A204.1 (cell line): ENCODE measurements around the gene HNRNPUL1.
"Not testable (repeated sequence)": the region's sequence is repeated elsewhere in the genome, so short reads cannot be mapped to it uniquely, and the experiment has no call there.

ENCODE experiments used
- FAIRE-seq: peaks from 2 replicates; lab custom pipeline; 2012; peaks lifted over from hg19 to GRCh38; lab: Jason Lieb, UNC

HNRNPUL1 gene

DNA sequence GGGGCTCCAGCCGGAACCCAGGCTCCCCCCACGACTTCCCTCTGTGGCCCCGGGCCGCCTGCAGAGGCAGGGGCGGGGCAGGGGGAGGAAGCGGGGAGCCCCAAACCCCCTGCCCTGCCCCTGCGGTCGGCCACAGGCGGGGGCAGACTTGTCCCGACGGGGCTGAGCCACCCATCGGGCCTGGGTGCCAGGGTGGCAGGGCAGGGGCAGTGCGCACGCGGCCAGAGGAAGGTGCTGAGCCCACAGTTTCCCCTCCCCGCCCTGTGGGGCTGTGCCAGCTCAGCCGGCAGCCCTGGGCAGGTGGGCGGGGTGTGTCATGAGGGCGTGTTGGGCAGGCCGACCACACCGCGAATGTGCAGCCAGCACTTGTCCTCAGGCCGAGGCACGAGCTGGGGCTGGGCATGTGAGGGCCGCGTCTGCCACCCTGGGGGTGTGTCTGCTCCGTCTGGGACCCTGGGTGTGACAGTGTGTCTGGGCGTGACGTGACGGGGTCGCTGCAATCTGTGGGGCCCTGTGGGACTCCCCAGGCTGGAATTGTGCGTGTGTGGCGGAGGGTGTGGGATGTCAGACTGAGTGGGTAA is 63.5 kb downstream of the HNRNPUL1 start:
- FAIRE-seq = no peak

- FAIRE-seq = no peak
Measured at GRCh38 chr19:41328157-41328841, 64.1 kb downstream of the HNRNPUL1 start.

- no peak for FAIRE-seq
Measured at GRCh38 chr19:41328842-41329225, 64.7 kb downstream of the HNRNPUL1 start.

- FAIRE-seq = no peak
Measured at GRCh38 chr19:41330481-41330880, 66.3 kb downstream of the HNRNPUL1 start.

DNA sequence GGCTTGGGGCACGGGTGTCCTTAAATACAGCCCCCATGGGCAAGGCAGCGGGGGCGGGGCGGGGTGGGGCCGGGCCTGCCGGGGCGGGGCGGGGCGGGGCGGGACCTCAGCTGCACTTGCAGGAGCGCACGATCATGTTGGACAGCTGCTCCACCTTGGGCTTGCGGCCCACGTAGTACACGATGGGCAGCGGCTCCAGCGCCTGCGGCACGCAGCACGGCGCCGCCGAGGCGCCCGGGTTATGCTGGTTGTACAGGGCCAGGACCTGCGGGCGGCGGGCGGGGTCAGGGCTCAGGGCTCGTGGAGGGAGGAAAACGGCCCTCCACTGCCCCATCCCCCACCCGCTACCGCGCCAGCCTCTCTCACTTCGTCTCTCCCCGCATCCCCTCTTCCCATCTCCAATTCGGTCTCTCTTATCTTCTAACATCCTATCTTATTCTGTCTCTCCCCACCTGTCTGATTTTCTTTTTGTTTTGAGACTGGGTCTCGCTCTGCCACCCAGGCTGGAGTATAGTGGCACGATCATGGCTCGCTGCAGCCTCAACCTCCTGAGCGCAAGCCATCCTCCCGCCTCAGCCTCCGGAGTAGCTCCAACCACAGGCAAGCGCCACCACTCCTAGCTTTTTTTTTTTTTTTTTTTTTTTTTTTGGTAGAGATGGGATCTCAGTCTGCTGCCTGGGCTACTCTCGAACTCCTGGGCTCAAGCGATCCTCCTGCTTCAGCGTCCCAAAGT is 66.9 kb downstream of the HNRNPUL1 start:
- no peak for FAIRE-seq

GRCh38 chr19:41332000-41332399 is 67.8 kb downstream of the HNRNPUL1 start:
- no peak for FAIRE-seq

- no peak for FAIRE-seq
Measured at GRCh38 chr19:41332468-41332867, 68.3 kb downstream of the HNRNPUL1 start.

DNA sequence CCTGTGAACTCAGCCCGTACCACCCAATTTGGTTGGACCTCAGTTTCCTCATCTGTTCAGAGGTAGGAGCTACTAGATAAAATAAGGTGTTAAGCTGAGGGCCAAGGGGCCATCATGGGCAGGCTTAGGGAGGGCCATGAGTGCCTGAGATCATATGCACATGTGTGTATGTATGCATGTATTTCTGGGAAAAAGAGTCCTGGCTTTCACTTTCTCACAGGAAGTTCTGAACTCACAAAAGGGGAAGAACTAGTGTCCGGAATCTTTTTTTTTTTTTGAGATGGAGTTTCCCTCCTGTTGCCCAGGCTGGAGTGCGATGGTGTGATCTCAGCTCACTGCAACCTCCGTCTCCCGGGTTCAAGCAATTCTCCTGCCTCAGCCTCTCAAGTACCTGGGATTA is 70.6 kb downstream of the HNRNPUL1 start:
- FAIRE-seq = no peak

- no peak for FAIRE-seq
Measured at GRCh38 chr19:41335467-41335866, 71.3 kb downstream of the HNRNPUL1 start.

DNA sequence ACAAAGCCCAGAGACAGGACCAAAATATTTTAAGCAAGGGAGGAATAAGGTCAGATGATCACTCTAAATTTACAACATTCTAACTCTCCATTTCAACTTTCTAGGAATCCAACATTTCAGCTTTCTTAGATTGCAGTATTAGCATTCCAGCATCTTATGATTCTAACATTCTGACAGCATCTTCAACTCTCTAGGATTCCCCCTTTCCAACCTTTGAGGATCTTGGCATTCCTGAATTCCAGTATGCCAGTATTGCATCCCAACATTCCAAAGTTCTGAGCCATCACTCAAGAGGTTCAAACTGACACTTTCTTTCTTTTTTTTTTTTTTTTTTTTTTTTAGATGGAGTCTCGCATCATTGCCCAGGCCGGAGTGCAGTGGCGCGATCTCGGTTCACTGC is 75.8 kb downstream of the HNRNPUL1 start:
- FAIRE-seq = no peak

- FAIRE-seq = no peak
Measured at GRCh38 chr19:41341669-41342490, 77.7 kb downstream of the HNRNPUL1 start.

GRCh38 chr19:41344162-41344561 is 80.0 kb downstream of the HNRNPUL1 start:
- no peak for FAIRE-seq

DNA sequence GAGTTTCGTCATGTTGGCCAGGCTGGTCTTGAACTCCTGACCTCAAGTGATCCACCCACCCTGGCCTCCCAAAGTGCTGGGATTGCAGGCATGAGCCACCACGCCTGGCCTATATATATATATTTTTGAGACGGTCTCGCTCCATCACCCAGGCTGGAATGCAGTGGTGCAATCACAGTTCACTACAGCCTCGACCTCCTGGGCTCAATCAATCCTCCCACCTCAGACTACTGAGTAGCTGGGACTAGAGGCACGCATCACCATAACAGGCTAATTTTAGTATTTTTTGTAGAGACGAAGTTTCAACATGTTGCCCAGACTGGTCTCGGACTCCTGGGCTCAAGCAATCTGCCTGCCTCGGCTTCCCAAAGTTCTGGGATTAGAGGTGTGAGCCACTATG is 82.7 kb downstream of the HNRNPUL1 start:
- not testable (repeated sequence) for FAIRE-seq

DNA sequence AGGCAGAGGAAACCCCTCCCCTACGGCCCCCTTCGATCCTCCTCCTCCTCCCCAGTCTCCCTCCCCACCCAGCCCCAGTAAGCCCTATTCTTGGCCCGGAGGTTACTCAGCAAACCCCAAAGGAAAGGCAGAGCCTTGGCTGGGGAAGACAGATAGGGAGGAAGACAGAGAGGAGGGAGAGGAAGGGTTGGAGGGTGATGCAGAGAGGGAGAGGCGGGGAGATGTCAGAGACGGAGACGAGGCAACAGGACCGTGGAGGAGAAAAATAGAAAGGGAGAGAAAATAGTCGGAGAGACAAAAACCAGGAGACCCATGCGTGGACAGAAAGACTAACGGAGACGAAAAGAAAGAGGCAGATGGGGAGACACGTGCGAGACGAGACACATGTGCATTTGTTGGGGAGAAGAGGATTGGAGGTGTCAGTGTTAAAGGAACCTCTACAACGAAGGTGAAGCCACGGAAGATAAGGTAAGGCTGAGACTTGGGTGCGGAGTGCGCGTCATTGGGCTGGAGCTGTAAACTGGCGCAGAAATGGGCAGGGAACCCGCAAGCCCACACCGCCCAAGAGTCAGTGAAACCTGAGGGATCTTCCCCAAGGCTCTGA is 86.7 kb downstream of the HNRNPUL1 start:
- FAIRE-seq = no peak

GRCh38 chr19:41351339-41352245 is 87.4 kb downstream of the HNRNPUL1 start:
- FAIRE-seq = no peak

GRCh38 chr19:41352279-41352608 is 88.1 kb downstream of the HNRNPUL1 start:
- FAIRE-seq = no peak

DNA sequence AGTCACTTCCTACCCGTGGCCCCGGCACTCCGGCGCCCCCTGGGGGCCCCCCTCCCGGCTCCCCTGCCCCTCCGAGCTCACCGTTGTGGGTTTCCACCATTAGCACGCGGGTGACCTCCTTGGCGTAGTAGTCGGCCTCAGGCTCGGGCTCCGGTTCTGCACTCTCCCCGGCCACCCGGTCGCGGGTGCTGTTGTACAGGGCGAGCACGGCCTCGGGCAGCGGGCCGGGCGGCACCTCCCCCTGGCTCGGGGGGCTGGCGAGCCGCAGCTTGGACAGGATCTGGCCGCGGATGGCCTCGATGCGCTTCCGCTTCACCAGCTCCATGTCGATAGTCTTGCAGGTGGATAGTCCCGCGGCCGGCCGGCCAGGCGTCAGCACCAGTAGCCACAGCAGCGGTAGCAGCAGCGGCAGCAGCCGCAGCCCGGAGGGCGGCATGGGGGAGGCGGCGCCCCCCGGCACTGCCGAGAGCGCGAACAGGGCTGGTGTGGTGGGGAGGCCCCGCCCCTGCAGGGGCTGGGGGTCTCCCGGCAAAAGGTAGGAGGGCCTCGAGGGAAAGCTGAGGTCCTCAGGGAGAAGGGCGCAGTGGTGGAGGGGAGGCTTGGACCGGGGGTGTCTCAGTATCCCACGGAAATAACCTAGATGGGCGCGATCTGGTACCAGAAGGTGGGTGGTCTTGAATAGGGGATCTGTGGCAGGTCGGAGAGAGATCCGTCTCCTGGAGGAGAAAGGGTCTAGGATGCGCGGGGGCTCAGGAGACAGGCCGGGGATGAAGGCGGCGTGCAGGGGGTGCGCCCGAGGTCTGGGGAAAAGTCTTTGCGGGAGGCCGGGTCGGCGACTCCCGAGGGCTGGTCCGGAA is 88.7 kb downstream of the HNRNPUL1 start:
- no peak for FAIRE-seq

- FAIRE-seq = no peak
Measured at GRCh38 chr19:41353466-41354342, 89.5 kb downstream of the HNRNPUL1 start, which contains the start of gene TGFB1. Gene TGFB1 (minus strand): TSS chr19:41353922. CDS start chr19:41353044, 878 bp downstream.

GRCh38 chr19:41354343-41354953 is 90.3 kb downstream of the HNRNPUL1 start:
- FAIRE-seq = no peak
